HCT116 (cell line): ENCODE data around the gene PAX6. TPM values are rescaled to one million over a fixed set of nuclear protein-coding genes. Genes with fewer than 3 reads are reported as not detected.

Source experiments
- ATAC-seq: fragments of 200-7000 bp; cut with Tn5 transposase; 2 replicates; pipeline ENCODE4 v1.9.1; 2020; ENCODE audit warnings: mild to moderate bottlenecking, moderate library complexity
- BruUV-seq: library from RNA; stranded (reverse); fragments of 400-500 nt; replicated peaks from 2 replicates; lab custom pipeline; 2021; lab: Mats Ljungman, UMichigan
- CTCF ChIA-PET: fragments of 300-600 bp; sonication (Branson Sonifier 250); formaldehyde crosslinking; loops from one replicate; lab custom pipeline; 2021; ENCODE audit warnings: antibody characterized with exemption; lab: Charles Lee
- POLR2A ChIA-PET: fragments of 300-600, 350-600 bp; sonication (Branson Sonifier 250); formaldehyde crosslinking; loops from one replicate; lab custom pipeline; 2021; ENCODE audit warnings: antibody characterized with exemption; lab: Charles Lee
- RAD21 ChIA-PET, 2 experiments: fragments of 300-600 bp; sonication (Branson Sonifier 250); formaldehyde crosslinking; loops; one replicate each; lab custom pipeline; 2023; ENCODE audit warnings: low total read pairs in 2 of 2; ENCODE audit not compliant: uncharacterized antibody in 2 of 2, unreplicated experiment in 2 of 2, low non-redundant PET in 1 of 2; lab: Charles Lee
- DNase-seq: peaks from one replicate; pipeline ENCODE4 v3.0.0-alpha.2; 2010; ENCODE audit warnings: low read depth, low spot score
- H2AFZ ChIP-seq: fragments of 200-600 bp; shearing (Covaris generic), sonication (generic); 2 replicates; pipeline ENCODE4 v1.6.1; 2017; ENCODE audit warnings: low read depth, mixed run types, mixed read lengths, antibody characterized with exemption, low read length; ENCODE audit not compliant: poor library complexity, severe bottlenecking
- H3K27ac ChIP-seq: 2 replicates; pipeline ENCODE4 v1.5.1; 2012; ENCODE audit warnings: low read depth, low read length
- H3K27me3 ChIP-seq: fragments of 200-600 bp; sonication (generic); 2 replicates; pipeline ENCODE4 v1.6.1; 2016; ENCODE audit warnings: mixed run types, low read length, mixed read lengths; ENCODE audit not compliant: insufficient read depth
- H3K36me3 ChIP-seq, 2 experiments: fragments of 200-500 bp in 1 of 2; fragments of 200-600 bp in 1 of 2; sonication (Bioruptor generic) in 1 of 2; sonication (generic) in 1 of 2; 2 replicates each; pipeline versions ENCODE4 v1.5.1 to v1.6.1; 2014 to 2016; ENCODE audit warnings: low read length in 2 of 2, inconsistent platforms in 1 of 2, mixed read lengths in 1 of 2, mixed run types in 1 of 2; ENCODE audit not compliant: insufficient read depth in 2 of 2, control insufficient read depth in 1 of 2
- H3K4me1 ChIP-seq, 2 experiments: fragments of 200-600 bp in 1 of 2; sonication (generic) in 1 of 2; 2 replicates each; pipeline versions ENCODE4 v1.5.1 to v1.6.1; 2012 to 2017; ENCODE audit warnings: low read length in 2 of 2, inconsistent platforms in 1 of 2, mild to moderate bottlenecking in 1 of 2, mixed read lengths in 1 of 2, mixed run types in 1 of 2, moderate library complexity in 1 of 2; ENCODE audit not compliant: insufficient read depth in 2 of 2, control insufficient read depth in 1 of 2
- H3K4me2 ChIP-seq: fragments of 200-600 bp; sonication (generic); 2 replicates; pipeline ENCODE4 v1.6.1; 2017; ENCODE audit warnings: mixed run types, low read length, mixed read lengths
- H3K4me3 ChIP-seq, 2 experiments: fragments of 200-600 bp in 1 of 2; sonication (generic) in 1 of 2; replicated peaks in 1 of 2; 2 replicates each; pipeline ENCODE4 v1.5.1; 2011 to 2016; ENCODE audit warnings: low read length in 2 of 2, control low read depth in 1 of 2, low read depth in 1 of 2, mild to moderate bottlenecking in 1 of 2, mixed read lengths in 1 of 2, mixed run types in 1 of 2
- H3K79me2 ChIP-seq: fragments of 200-600 bp; sonication (generic); 2 replicates; pipeline ENCODE4 v1.6.1; 2017; ENCODE audit warnings: mild to moderate bottlenecking, mixed run types, low read length, moderate library complexity, mixed read lengths; ENCODE audit not compliant: insufficient read depth
- H3K9ac ChIP-seq: fragments of 200-600 bp; sonication (generic); 2 replicates; pipeline ENCODE4 v1.6.1; 2016; ENCODE audit warnings: low read length, mixed read lengths
- H3K9me2 ChIP-seq: fragments of 200-600 bp; sonication (generic), shearing (Covaris generic); 2 replicates; pipeline ENCODE4 v1.6.1; 2017; ENCODE audit warnings: mixed run types, mild to moderate bottlenecking, moderate library complexity; ENCODE audit not compliant: insufficient read depth
- H3K9me3 ChIP-seq, 2 experiments: fragments of 200-500 bp in 1 of 2; fragments of 200-600 bp in 1 of 2; sonication (Bioruptor generic) in 1 of 2; sonication (generic) in 1 of 2; 2 replicates each; pipeline ENCODE4 v1.6.1; 2014 to 2017; ENCODE audit warnings: low read length in 2 of 2, mixed read lengths in 2 of 2, inconsistent platforms in 1 of 2, low read depth in 1 of 2, mild to moderate bottlenecking in 1 of 2, mixed run types in 1 of 2, moderate library complexity in 1 of 2; ENCODE audit not compliant: control insufficient read depth in 1 of 2, insufficient read depth in 1 of 2
- H4K20me1 ChIP-seq: fragments of 200-600 bp; sonication (generic), shearing (Covaris generic); 2 replicates; pipeline ENCODE4 v1.6.1; 2017; ENCODE audit warnings: mixed run types, mild to moderate bottlenecking, moderate library complexity; ENCODE audit not compliant: insufficient read depth
- CBX3 ChIP-seq: IDR thresholded peaks from 2 replicates; pipeline ENCODE4 v1.6.1; 2012; ENCODE audit warnings: low read depth
- CEBPB ChIP-seq: IDR thresholded peaks from 2 replicates; pipeline ENCODE4 v1.6.1; 2012; ENCODE audit warnings: low read depth
- CTCF ChIP-seq, 3 experiments: fragments of 200-600 bp in 1 of 3; sonication (generic) in 1 of 3; IDR thresholded peaks in 2 of 3; conservative IDR thresholded peaks in 1 of 3; 2 replicates each; pipeline ENCODE4 v1.5.1; 2012 to 2017; ENCODE audit warnings: low read depth in 2 of 3, low read length in 2 of 3, antibody characterized with exemption in 1 of 3, borderline replicate concordance in 1 of 3, control low read depth in 1 of 3, mild to moderate bottlenecking in 1 of 3, mixed read lengths in 1 of 3, mixed run types in 1 of 3, moderate library complexity in 1 of 3; ENCODE audit not compliant: insufficient read depth in 1 of 3
- EGR1 ChIP-seq: IDR thresholded peaks from 2 replicates; pipeline ENCODE4 v1.6.1; 2012; ENCODE audit warnings: low read depth
- ELF1 ChIP-seq: IDR thresholded peaks from 2 replicates; pipeline ENCODE4 v1.6.1; 2012; ENCODE audit warnings: low read depth, borderline replicate concordance
- EZH2phosphoT487 ChIP-seq: fragments of 200-600 bp; IDR thresholded peaks from 2 replicates; pipeline ENCODE4 v1.6.1; 2018; ENCODE audit warnings: antibody characterized with exemption, borderline replicate concordance
- FOSL1 ChIP-seq: IDR thresholded peaks from 2 replicates; pipeline ENCODE4 v1.6.1; 2012; ENCODE audit warnings: low read depth
- JUND ChIP-seq: IDR thresholded peaks from 2 replicates; pipeline ENCODE4 v1.6.1; 2012
- POLR2A ChIP-seq: IDR thresholded peaks from 2 replicates; pipeline ENCODE4 v1.7.0; 2011; ENCODE audit warnings: borderline replicate concordance; ENCODE audit not compliant: insufficient read depth, insufficient read length; ENCODE audit errors: extremely low read depth
- POLR2AphosphoS5 ChIP-seq: IDR thresholded peaks from 2 replicates; pipeline ENCODE4 v1.6.1; 2011; ENCODE audit warnings: mild to moderate bottlenecking, low read depth, low read length, moderate library complexity
- RAD21 ChIP-seq: IDR thresholded peaks from 2 replicates; pipeline ENCODE4 v1.6.1; 2012; ENCODE audit warnings: low read depth, mild to moderate bottlenecking
- SP1 ChIP-seq: IDR thresholded peaks from 2 replicates; pipeline ENCODE4 v1.6.1; 2012; ENCODE audit warnings: low read depth
- SRF ChIP-seq: IDR thresholded peaks from 2 replicates; pipeline ENCODE4 v1.6.1; 2012; ENCODE audit warnings: low read depth
- TCF7L2 ChIP-seq: IDR thresholded peaks from 2 replicates; pipeline ENCODE4 v1.7.0; 2011; ENCODE audit warnings: borderline replicate concordance, inconsistent platforms; ENCODE audit not compliant: insufficient read depth, insufficient read length; ENCODE audit errors: extremely low read depth
- YY1 ChIP-seq: IDR thresholded peaks from 2 replicates; pipeline ENCODE4 v1.6.1; 2011; ENCODE audit warnings: low read length, low read depth, moderate library complexity, mild to moderate bottlenecking; ENCODE audit not compliant: insufficient replicate concordance; ENCODE audit errors: extremely low read depth
- ZFX ChIP-seq: fragments of 450-650 bp; IDR thresholded peaks from 2 replicates; pipeline ENCODE4 v1.6.1; 2017
- ZNF274 ChIP-seq: fragments of 200-500 bp; sonication (Bioruptor generic); IDR thresholded peaks from 2 replicates; pipeline ENCODE4 v1.6.1; 2014; ENCODE audit warnings: mild to moderate bottlenecking, low read depth, low read length, inconsistent platforms
- intact Hi-C: fragments of 100-400 bp; cut with micrococcal nuclease; formaldehyde crosslinking; loops from 2 replicates; pipeline ENCODE4 v1.10.0; 2022
- total RNA-seq: library from RNA; stranded (reverse); gene quantifications from one replicate; pipeline ENCODE4 v1.2.1, GENCODE V29; 2021; ENCODE audit not compliant: unreplicated experiment
- TF ChIP-seq, protein P1 (sequence below): IDR thresholded peaks from 2 replicates; pipeline ENCODE4 v1.6.1; 2011; ENCODE audit warnings: mild to moderate bottlenecking, low read length, moderate library complexity; ENCODE audit not compliant: insufficient replicate concordance; ENCODE audit errors: extremely low read depth
- TF ChIP-seq, protein P2 (sequence below): IDR thresholded peaks from 2 replicates; pipeline ENCODE4 v1.6.1; 2012
- TF ChIP-seq, protein P3 (sequence below): IDR thresholded peaks from 2 replicates; pipeline ENCODE4 v1.6.1; 2012

PAX6 gene
- total RNA-seq, 1 experiment from 2014 or later, result 5.3 TPM

DNA sequence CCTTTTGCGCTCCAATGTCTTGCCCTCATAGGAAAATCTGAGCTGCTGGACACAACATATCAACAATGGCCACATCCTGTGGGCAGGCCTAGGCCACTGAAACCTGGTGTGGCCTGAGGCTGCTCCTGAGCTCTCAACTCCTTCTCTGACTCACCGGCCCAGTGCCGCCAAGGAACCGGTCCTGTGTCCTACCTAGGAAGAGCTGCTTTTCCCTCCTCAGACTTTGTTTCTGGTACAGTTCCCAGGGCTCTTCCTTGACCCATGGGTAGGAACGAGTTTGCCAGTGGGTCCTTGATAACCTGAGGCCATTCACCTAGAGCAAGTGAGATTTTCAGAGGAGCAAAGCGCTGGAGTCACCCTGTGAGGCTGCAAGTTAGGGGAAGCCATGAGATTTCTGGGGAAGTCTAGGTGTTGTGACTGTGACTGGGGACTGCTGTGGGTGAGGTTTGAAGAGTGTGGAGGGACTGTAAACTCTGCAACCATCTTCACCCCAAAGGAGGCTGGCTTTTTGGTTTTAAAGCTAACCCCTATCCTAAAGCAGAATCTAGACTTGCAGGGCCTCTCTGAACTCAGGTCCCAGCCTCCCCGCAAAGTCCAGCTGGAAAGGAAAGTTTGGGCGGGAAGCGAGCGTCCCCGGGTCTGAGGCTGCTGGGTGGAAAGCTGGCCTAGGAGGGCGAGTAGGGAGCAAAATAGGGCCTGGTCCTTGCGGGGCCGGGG is 12.0 kb upstream of the PAX6 start:
- no TSS peak for BruUV-seq
- no peaks in the 10 kb centered on the region for H4K20me1 ChIP-seq
- no peak overlapping the region for H3K4me3 ChIP-seq
- POLR2A ChIA-PET, result no interaction called here
- H3K4me1 ChIP-seq, result peaks cover 0 to 3% of the 10 kb centered on the region in 2 experiments; a peak in 1 of 4 replicates
- no peak overlapping the region for H3K27ac ChIP-seq
- RAD21 ChIA-PET, result no interaction called here
- no peak overlapping the region for H3K4me2 ChIP-seq
- no peaks in the 10 kb centered on the region for H3K9me3 ChIP-seq
- H3K9me2 ChIP-seq, result no peaks in the 10 kb centered on the region
- H3K27me3 ChIP-seq, result no peaks in the 10 kb centered on the region
- no peaks in the 10 kb centered on the region for H3K36me3 ChIP-seq
- no peak overlapping the region for H3K9ac ChIP-seq
- TF ChIP-seq FOSL1, result no peak
- no peak for TF ChIP-seq EGR1
- TF ChIP-seq, protein P1, sequence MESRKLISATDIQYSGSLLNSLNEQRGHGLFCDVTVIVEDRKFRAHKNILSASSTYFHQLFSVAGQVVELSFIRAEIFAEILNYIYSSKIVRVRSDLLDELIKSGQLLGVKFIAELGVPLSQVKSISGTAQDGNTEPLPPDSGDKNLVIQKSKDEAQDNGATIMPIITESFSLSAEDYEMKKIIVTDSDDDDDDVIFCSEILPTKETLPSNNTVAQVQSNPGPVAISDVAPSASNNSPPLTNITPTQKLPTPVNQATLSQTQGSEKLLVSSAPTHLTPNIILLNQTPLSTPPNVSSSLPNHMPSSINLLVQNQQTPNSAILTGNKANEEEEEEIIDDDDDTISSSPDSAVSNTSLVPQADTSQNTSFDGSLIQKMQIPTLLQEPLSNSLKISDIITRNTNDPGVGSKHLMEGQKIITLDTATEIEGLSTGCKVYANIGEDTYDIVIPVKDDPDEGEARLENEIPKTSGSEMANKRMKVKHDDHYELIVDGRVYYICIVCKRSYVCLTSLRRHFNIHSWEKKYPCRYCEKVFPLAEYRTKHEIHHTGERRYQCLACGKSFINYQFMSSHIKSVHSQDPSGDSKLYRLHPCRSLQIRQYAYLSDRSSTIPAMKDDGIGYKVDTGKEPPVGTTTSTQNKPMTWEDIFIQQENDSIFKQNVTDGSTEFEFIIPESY, result no peak
- TF ChIP-seq YY1, result no peak
- TF ChIP-seq, protein P2, sequence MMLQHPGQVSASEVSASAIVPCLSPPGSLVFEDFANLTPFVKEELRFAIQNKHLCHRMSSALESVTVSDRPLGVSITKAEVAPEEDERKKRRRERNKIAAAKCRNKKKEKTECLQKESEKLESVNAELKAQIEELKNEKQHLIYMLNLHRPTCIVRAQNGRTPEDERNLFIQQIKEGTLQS, result no peak
- no peak for TF ChIP-seq SP1
- TF ChIP-seq CEBPB, result no peak
- TF ChIP-seq POLR2AphosphoS5, result no peak
- TF ChIP-seq ZNF274, result no peak
- TF ChIP-seq POLR2A, result no peak
- no peak for TF ChIP-seq SRF
- TF ChIP-seq ZFX, result no peak
- no peak for TF ChIP-seq JUND
- no peak for TF ChIP-seq EZH2phosphoT487
- TF ChIP-seq CTCF (IDR thresholded peaks at IDR 0.05 in 2 of 3, conservative IDR thresholded peaks at IDR 0.05 in 1 of 3; ENCODE audit: borderline replicate concordance in 1 of 3, insufficient read depth in 1 of 3, low read depth in 2 of 3, low read length in 2 of 3), result no peak
- TF ChIP-seq, protein P3, sequence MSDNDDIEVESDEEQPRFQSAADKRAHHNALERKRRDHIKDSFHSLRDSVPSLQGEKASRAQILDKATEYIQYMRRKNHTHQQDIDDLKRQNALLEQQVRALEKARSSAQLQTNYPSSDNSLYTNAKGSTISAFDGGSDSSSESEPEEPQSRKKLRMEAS, result no peak
- TF ChIP-seq ELF1, result no peak
- TF ChIP-seq TCF7L2, result no peak
- TF ChIP-seq RAD21, result no peak
- no peak for TF ChIP-seq CBX3
- no peaks in the 10 kb centered on the region for H3K79me2 ChIP-seq
- ATAC-seq (no peak), DNase-seq (no peak)
- CTCF ChIA-PET, result no interaction called here
- no peak overlapping the region for H2AFZ ChIP-seq
- intact Hi-C loops, result no loop called here
